Body of pancreas (tissue), 4 donors: Measurements from ENCODE around the gene WDR1. TPM values are rescaled to one million over a fixed set of nuclear protein-coding genes. Genes with fewer than 3 reads are reported as not detected.

Experiments used
- ATAC-seq: fragments of 150-250 bp; one replicate; pipeline ENCODE4 v1.9.1; 2016
- DNase-seq, 4 donors: peaks; one replicate each; pipeline ENCODE4 v3.0.0-alpha.2; 2019
- H3K27ac ChIP-seq, 4 donors: fragments of 200-600 bp; sonication (generic); 1 replicate in 3 of 4; 2 replicates in 1 of 4; pipeline versions ENCODE4 v1.5.1 to v1.6.1; 2016 to 2019; ENCODE audit warnings: mild to moderate bottlenecking in 1 of 4, mixed read lengths in 1 of 4, moderate library complexity in 1 of 4
- H3K27me3 ChIP-seq, 2 donors: fragments of 200-600 bp; sonication (generic); one replicate each; pipeline ENCODE4 v1.6.0; 2016; ENCODE audit warnings: mild to moderate bottlenecking in 1 of 2
- H3K36me3 ChIP-seq, 2 donors: fragments of 200-600 bp; sonication (generic); replicated peaks in 1 of 2; 2 replicates each; pipeline ENCODE4 v1.5.1; 2016; ENCODE audit warnings: low read depth in 2 of 2; ENCODE audit not compliant: insufficient read depth in 1 of 2
- H3K4me1 ChIP-seq: fragments of 200-600 bp; sonication (generic); one replicate; pipeline ENCODE4 v1.6.0; 2016
- H3K4me3 ChIP-seq, 2 donors: fragments of 200-600 bp; sonication (generic); 1 replicate in 1 of 2; 2 replicates in 1 of 2; pipeline ENCODE4 v1.5.1; 2016 to 2019
- H3K9me3 ChIP-seq, 3 donors: fragments of 200-600 bp; sonication (generic); 1 replicate in 2 of 3; 2 replicates in 1 of 3; pipeline ENCODE4 v1.5.1; 2016
- CTCF ChIP-seq, 7 experiments: fragments of 450-650 bp in 4 of 7; fragments of 200-600 bp in 3 of 7; sonication (generic) in 3 of 7; IDR thresholded peaks; one replicate each; pipeline ENCODE4 v1.5.1; 2016 to 2019; ENCODE audit warnings: antibody characterized with exemption in 7 of 7
- POLR2A ChIP-seq, 3 donors: fragments of 450-650 bp; IDR thresholded peaks; one replicate each; pipeline ENCODE4 v1.6.1; 2016; ENCODE audit warnings: antibody characterized with exemption in 3 of 3, mild to moderate bottlenecking in 2 of 3
- WGBS, 2 donors: methylation state at CpG; one replicate each; pipeline ENCODE4 v1.1.5; 2017; 5-methylcytosine and 5-hydroxymethylcytosine counted together
- intact Hi-C: fragments of 100-400 bp; cut with DNase I; formaldehyde crosslinking; loops from one replicate; pipeline ENCODE4 v1.15.1; 2023
- total RNA-seq, 2 donors: library from RNA; depleted of rRNA; stranded (reverse); fragments of >200 nt; gene quantifications; one replicate each; pipeline ENCODE4 v1.1.0, GENCODE V29; 2016

WDR1 gene
- total RNA-seq, 2 donors from 2014 or later = 46.1 to 51.9 TPM

GRCh38 chr4:10134141-10134540, 17.5 kb upstream of the WDR1 start:
- H3K27ac ChIP-seq = no peak overlapping the region
- ATAC-seq (no peak), DNase-seq (no peak)
- no peaks in the 10 kb centered on the region for H3K4me1 ChIP-seq
- intact Hi-C loops = no loop called here
- no peaks in the 10 kb centered on the region for H3K9me3 ChIP-seq
- WGBS, 2 donors = 77 to 95% methylated on average over 5 of the region's 5 CpGs
- H3K36me3 ChIP-seq = no peaks in the 10 kb centered on the region
- TF ChIP-seq POLR2A (IDR thresholded peaks at IDR 0.05) (no peak), CTCF (IDR thresholded peaks at IDR 0.05) (no peak)
- H3K4me3 ChIP-seq = no peak overlapping the region
- H3K27me3 ChIP-seq = no peaks in the 10 kb centered on the region

GRCh38 chr4:10131202-10131601, 14.6 kb upstream of the WDR1 start:
- DNase-seq = no peak
- ATAC-seq = no peak
- no peak overlapping the region for H3K27ac ChIP-seq
- TF ChIP-seq POLR2A (IDR thresholded peaks at IDR 0.05) = no peak
- TF ChIP-seq CTCF (IDR thresholded peaks at IDR 0.05) = no peak
- WGBS, 2 donors = 72 to 76% methylated on average over 6 to 9 of the region's 10 CpGs
- no peaks in the 10 kb centered on the region for H3K36me3 ChIP-seq
- H3K27me3 ChIP-seq = no peaks in the 10 kb centered on the region
- intact Hi-C loops = no loop called here
- no peak overlapping the region for H3K4me3 ChIP-seq
- H3K9me3 ChIP-seq = no peaks in the 10 kb centered on the region
- H3K4me1 ChIP-seq = no peaks in the 10 kb centered on the region

GRCh38 chr4:10130178-10130888, 13.7 kb upstream of the WDR1 start:
- TF ChIP-seq CTCF (IDR thresholded peaks at IDR 0.05) (no peak), POLR2A (IDR thresholded peaks at IDR 0.05) (no peak)
- Histone ChIP-seq H3K36me3 (no peaks in the 10 kb centered on the region), H3K4me3 (no peak overlapping the region), H3K4me1 (no peaks in the 10 kb centered on the region), H3K9me3 (no peaks in the 10 kb centered on the region), H3K27me3 (no peaks in the 10 kb centered on the region), H3K27ac (no peak overlapping the region)
- ATAC-seq (no peak), DNase-seq (no peak)
- WGBS, 2 donors = 46 to 61% methylated on average over 13 to 14 of the region's 14 CpGs
- intact Hi-C loops = no loop called here

- intact Hi-C loops = no loop called here
- H3K27ac ChIP-seq = no peak overlapping the region
- WGBS, 2 donors = 72 to 77% methylated on average over 11 to 13 of the region's 13 CpGs
- no peaks in the 10 kb centered on the region for H3K27me3 ChIP-seq
- DNase-seq (no peak), ATAC-seq (no peak)
- H3K4me1 ChIP-seq = no peaks in the 10 kb centered on the region
- H3K36me3 ChIP-seq = no peaks in the 10 kb centered on the region
- no peaks in the 10 kb centered on the region for H3K9me3 ChIP-seq
- no peak overlapping the region for H3K4me3 ChIP-seq
- no peak for TF ChIP-seq CTCF (IDR thresholded peaks at IDR 0.05)
- TF ChIP-seq POLR2A (IDR thresholded peaks at IDR 0.05) = no peak
These were observed 12.9 kb upstream of the WDR1 start for GRCh38 chr4:10129196-10130177.
